Muscle of leg (tissue), 11 donors: ENCODE data around the gene XK. TPM values are rescaled to one million over a fixed set of nuclear protein-coding genes. Genes with fewer than 3 reads are reported as not detected.
A peak's percentile ranks its signal among the peaks of the same experiment; 100 is the strongest.

Experiments
- DNase-seq: peaks from one replicate; pipeline ENCODE4 v3.0.0; 2013
- H3K27ac ChIP-seq: one replicate; pipeline ENCODE4 v1.5.1; 2013; ENCODE audit warnings: mild to moderate bottlenecking, low read length, control low read depth
- H3K27me3 ChIP-seq: one replicate; pipeline ENCODE4 v1.6.1; 2013; ENCODE audit warnings: low read length; ENCODE audit not compliant: control insufficient read depth, insufficient read depth
- H3K36me3 ChIP-seq: one replicate; pipeline ENCODE4 v1.6.1; 2013; ENCODE audit warnings: low read length; ENCODE audit not compliant: control insufficient read depth, insufficient read depth
- H3K4me1 ChIP-seq: one replicate; pipeline ENCODE4 v1.6.1; 2013; ENCODE audit warnings: low read length; ENCODE audit not compliant: control insufficient read depth, insufficient read depth
- H3K4me3 ChIP-seq: one replicate; pipeline ENCODE4 v1.5.1; 2013; ENCODE audit warnings: low read length, control low read depth
- H3K9me3 ChIP-seq: replicated peaks from 2 replicates; pipeline ENCODE4 v1.6.1; 2013; ENCODE audit warnings: low read depth, low read length; ENCODE audit not compliant: control insufficient read depth
- WGBS: methylation state at CpG from one replicate; pipeline ENCODE4 v1.1.5; 2013; ENCODE audit warnings: missing lambda C conversion rate; ENCODE audit not compliant: insufficient coverage; 5-methylcytosine and 5-hydroxymethylcytosine counted together
- polyA plus RNA-seq, 8 donors: library from polyadenylated mRNA; unstranded; fragments of 120-200 nt; gene quantifications; one replicate each; pipeline versions ENCODE4 v1.2.1 to v1.2.3, GENCODE V29; 2013; ENCODE audit warnings: inconsistent platforms in 1 of 8, low replicate concordance in 1 of 8; ENCODE audit not compliant: insufficient read length in 8 of 8, insufficient read depth in 1 of 8
- total RNA-seq: library from RNA; stranded (reverse); fragments of 120-200 nt; gene quantifications from one replicate; pipeline ENCODE4 v1.2.4, GENCODE V29; 2013

The XK gene
- total and polyA plus RNA-seq, 9 donors, result 3.7 to 7.3 (median 5.1) TPM

DNA sequence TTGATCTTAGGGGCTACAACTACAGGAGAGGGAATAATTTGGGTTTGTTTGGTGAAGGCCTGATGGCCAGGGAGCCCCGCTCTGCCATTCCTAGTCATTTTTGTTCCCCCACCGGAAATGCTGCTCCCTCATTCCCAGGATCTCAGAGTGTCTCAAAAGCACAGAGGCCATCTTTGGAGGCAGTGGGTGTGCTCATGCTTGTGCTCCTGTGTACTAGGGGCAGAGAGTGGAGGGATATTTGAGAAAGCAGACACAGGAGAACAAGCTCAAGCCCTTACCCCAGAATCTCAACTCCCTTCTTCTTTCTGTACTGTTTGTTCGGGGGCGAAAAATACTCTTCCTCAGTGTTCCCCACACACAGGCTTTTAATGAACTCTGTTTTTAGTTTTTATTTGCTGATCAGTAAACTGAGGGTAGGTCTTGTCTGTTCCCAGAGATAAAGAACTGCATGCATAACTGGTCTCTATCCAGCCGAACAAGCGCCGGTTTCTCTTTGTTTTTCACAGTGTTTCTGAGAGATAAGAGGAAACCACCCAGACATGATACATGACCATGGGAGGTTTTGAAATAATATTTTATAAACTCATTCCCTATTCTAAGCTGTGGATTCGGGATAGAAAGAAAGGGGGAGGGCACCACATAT lies 32.9 kb upstream of the XK start:
- Histone ChIP-seq H3K27ac (no peak overlapping the region), H3K27me3 (no peaks in the 10 kb centered on the region), H3K4me3 (no peak overlapping the region), H3K4me1 (no peaks in the 10 kb centered on the region), H3K9me3 (no peaks in the 10 kb centered on the region), H3K36me3 (no peaks in the 10 kb centered on the region)
- no CpG with 5 or more reads among the region's 8 CpGs for WGBS
- no peak for DNase-seq

DNA sequence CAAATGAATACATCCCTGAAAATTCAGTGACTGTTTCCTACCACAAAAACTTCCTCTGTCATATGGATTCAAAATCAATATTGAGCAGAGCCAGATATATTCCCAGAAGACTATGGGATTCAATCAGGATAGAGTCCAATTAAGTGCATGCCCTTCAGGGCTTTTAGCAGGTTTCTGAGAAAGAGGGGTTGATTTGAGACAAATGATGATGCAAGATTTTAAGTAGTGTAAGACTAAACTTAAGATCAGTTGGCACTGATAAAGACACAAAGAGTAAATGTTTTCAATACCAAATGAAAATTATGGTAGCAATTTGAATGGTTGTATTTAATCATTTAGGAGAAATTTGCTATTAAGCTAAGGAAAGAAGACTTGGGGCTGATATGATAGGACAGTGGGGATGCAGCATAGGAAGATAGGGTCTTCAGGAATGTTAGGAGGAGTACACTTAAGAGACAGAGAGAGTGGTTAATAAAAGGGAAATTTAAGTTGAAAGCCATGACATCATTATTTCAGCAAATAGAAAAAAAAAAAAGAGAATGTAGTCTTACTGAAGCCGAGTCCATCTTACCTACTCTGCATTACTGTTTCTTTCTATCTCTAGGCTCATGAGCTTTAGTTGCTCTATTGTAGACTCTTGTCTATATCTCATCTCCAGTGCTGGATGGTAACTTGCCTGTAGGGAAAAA lies 32.0 kb upstream of the XK start:
- no peak overlapping the region for H3K27ac ChIP-seq
- H3K4me1 ChIP-seq, result no peaks in the 10 kb centered on the region
- H3K27me3 ChIP-seq, result no peaks in the 10 kb centered on the region
- no CpG with 5 or more reads among the region's 1 CpG for WGBS
- DNase-seq, result no peak
- no peak overlapping the region for H3K4me3 ChIP-seq
- no peaks in the 10 kb centered on the region for H3K36me3 ChIP-seq
- no peaks in the 10 kb centered on the region for H3K9me3 ChIP-seq

DNA sequence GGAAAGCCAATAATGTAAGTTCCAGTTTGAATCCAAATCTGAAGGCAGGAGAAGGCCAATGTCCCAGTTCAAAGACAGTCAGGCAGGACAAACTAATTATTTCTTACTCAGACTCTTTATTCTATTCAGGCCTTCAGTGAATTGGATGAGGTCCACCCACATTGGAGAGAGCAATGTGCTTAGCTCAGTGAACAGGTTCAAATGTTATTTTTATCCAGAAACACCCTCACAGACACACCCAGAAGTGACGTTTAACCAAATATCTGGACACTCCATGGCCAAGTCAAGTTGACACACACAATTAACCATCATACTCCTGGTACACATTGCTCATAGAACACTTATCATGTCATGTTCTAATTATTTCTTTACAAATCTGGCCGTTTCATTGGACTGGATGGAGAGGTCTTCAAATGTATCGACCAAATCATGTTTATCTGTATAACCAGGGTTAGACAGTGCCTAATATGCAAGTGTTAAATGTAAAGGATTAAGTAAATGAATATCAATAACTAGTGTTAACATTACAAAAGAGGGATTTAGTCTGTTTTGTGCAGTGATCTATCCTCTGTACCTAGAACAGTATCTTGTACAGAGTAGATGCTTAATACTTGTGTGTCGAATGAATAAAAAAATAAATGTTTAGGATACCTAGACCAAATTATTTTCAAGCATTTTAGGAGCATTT lies 27.1 kb upstream of the XK start:
- H3K4me3 ChIP-seq, result no peak overlapping the region
- 71% methylated on average over 1 of the region's 4 CpGs for WGBS
- H3K27ac ChIP-seq, result no peak overlapping the region
- no peaks in the 10 kb centered on the region for H3K9me3 ChIP-seq
- peaks cover 3% of the 10 kb centered on the region for H3K27me3 ChIP-seq
- peak; percentile 1 for DNase-seq
- no peaks in the 10 kb centered on the region for H3K36me3 ChIP-seq
- no peaks in the 10 kb centered on the region for H3K4me1 ChIP-seq

DNA sequence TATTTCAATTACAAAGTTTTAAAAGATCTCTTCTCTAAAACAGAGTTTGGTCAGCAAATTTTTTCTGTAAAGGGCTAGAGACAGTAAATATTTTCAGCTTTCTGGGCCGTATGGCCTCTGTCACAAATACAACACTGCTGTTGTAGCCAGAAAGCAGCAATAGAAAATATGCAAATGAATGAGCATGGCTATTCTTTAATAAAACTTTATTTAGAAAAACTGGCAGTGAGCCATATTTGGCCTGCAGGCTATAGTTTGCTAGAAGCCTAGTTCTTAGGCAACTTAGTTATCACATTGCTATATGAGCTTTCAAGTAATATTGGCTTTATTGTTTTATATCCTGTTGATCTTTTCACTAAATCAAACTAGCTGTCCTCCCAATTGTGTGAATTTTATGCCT lies 26.5 kb upstream of the XK start:
- peaks cover 3% of the 10 kb centered on the region for H3K27me3 ChIP-seq
- H3K4me3 ChIP-seq, result no peak overlapping the region
- H3K4me1 ChIP-seq, result no peaks in the 10 kb centered on the region
- H3K36me3 ChIP-seq, result no peaks in the 10 kb centered on the region
- no peak overlapping the region for H3K27ac ChIP-seq
- no CpG with 5 or more reads among the region's 1 CpG for WGBS
- H3K9me3 ChIP-seq, result no peaks in the 10 kb centered on the region
- no peak for DNase-seq

DNA sequence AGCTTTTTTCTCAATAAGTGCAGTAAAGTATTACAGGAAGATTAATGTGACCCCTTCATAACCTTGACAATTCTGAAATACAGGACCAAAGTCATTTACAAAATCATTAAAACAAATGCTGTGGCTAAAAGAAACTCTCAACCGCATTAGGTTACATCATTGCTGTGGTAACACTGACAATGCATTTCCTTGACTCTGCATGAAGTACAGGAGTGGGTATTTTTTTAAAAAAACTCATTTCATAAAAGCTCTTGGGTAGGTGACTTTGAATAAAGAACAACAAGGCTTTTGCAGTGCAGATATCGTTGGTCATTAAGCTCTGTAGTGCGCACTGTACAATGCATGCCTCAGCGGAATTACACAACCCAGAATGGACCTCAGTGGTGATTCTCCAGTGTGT lies 23.4 kb upstream of the XK start:
- Histone ChIP-seq H3K9me3 (no peaks in the 10 kb centered on the region), H3K27me3 (peaks cover 3% of the 10 kb centered on the region), H3K4me3 (no peak overlapping the region), H3K4me1 (no peaks in the 10 kb centered on the region), H3K36me3 (no peaks in the 10 kb centered on the region), H3K27ac (no peak overlapping the region)
- no peak for DNase-seq
- WGBS, result no CpG with 5 or more reads among the region's 4 CpGs

DNA sequence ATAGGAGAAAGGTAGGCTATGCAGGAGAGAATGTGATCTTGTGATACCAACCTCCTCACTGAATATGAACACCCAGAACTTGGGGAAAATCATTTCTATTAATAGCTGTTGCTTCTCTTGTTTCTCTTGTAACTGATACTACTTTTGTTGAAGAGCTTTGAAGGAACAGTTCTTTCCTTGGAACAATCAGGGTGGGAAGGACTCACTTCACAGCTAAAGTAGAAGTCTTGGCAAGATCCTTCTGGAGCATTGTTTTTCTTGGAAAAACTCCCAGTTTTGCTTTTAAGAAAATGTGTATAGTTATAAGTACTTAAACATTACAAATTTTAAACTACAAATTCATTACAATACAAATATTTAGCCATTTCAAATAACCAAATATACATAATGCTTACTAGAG lies 19.1 kb upstream of the XK start:
- H3K9me3 ChIP-seq, result no peaks in the 10 kb centered on the region
- H3K36me3 ChIP-seq, result no peaks in the 10 kb centered on the region
- H3K4me3 ChIP-seq, result no peak overlapping the region
- DNase-seq, result peak; percentile 58
- no peaks in the 10 kb centered on the region for H3K4me1 ChIP-seq
- peaks cover 3% of the 10 kb centered on the region for H3K27me3 ChIP-seq
- H3K27ac ChIP-seq, result no peak overlapping the region

DNA sequence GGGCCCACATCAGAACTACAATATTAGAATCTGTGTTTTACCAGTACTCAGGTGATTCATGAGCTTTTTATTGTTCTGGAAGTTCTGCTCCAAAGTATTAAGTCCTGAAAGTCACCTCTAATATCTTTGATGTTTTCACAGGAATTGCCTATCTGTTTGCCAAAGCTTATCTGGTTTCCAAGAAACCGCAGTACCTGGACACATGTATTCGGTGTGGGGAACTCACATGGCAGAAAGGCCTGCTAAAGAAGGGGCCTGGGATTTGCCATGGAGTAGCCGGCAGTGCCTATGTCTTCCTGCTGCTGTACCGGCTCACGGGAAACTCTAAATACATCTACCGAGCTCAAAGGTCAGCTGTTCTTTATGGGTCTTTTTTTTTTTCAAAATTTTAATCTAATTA lies 18.4 kb upstream of the XK start:
- 70% methylated on average over 2 of the region's 6 CpGs for WGBS
- Histone ChIP-seq H3K36me3 (no peaks in the 10 kb centered on the region), H3K27me3 (peaks cover 3% of the 10 kb centered on the region), H3K9me3 (no peaks in the 10 kb centered on the region), H3K4me3 (no peak overlapping the region), H3K27ac (no peak overlapping the region), H3K4me1 (no peaks in the 10 kb centered on the region)
- DNase-seq, result no peak

DNA sequence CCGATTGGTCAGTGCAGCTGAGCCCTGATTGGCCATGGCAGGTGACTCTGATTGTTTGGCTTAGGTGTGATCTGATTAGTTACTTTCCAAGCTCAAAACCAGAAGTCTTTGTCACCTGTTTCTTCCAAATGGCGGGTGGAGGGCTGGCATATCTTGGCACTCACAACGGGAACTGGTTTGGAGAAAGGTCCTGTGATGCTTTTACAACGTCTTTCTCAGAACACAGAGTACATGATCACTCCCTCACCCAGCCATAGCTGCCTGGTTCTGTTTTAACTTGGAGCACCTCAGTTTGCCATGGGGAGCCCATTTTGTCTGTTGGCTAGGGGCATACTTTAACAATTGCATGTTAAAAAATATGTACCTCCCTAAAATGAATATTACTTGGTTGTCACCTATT lies 13.0 kb upstream of the XK start:
- Histone ChIP-seq H3K27me3 (peaks cover 10% of the 10 kb centered on the region), H3K36me3 (no peaks in the 10 kb centered on the region), H3K4me1 (no peaks in the 10 kb centered on the region), H3K27ac (no peak overlapping the region), H3K9me3 (no peaks in the 10 kb centered on the region), H3K4me3 (no peak overlapping the region)
- WGBS, result no CpG with 5 or more reads among the region's 4 CpGs
- DNase-seq, result no peak

DNA sequence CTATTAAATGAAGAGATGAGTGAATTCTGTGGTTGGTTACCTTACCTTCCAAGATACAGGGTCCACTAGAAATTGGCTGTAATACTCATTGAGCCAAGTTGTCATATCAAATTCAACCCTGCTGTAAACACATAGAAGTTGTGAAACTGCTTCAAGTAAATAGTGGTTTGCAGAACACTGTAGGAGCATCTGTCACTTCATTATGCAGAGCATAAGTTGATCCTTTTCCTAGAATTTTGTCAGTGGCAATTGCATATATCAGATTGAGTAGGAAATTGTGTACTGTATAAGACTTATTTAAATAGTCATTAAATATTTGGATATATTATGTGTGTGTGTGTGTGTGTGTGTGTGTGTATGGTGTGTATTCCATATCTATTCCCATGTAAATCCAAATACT lies 8.8 kb upstream of the XK start:
- Histone ChIP-seq H3K27ac (no peak overlapping the region), H3K36me3 (no peaks in the 10 kb centered on the region), H3K4me3 (no peak overlapping the region), H3K27me3 (peaks cover 7% of the 10 kb centered on the region), H3K4me1 (no peaks in the 10 kb centered on the region), H3K9me3 (no peaks in the 10 kb centered on the region)
- DNase-seq, result no peak

DNA sequence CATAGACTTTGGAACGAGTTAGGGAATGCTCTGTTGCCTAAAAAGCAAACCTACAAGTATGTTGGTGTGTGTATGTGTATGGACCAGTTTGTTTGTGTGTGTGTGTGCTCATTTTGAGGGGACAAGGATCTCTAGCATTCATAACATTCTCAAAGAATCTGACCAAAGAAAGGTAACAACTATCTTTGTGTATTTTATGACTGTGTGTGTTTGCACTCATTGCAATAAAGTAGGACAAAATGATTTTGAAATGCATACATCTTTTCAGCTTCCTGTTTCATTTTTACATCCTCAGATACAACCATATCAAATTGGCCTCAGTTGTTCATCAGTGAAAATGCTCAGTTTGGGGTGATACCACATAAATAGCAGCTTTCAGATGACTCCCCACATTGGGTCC lies 8.3 kb upstream of the XK start:
- DNase-seq, result no peak
- H3K36me3 ChIP-seq, result no peaks in the 10 kb centered on the region
- H3K27ac ChIP-seq, result no peak overlapping the region
- H3K4me3 ChIP-seq, result no peak overlapping the region
- H3K27me3 ChIP-seq, result peaks cover 7% of the 10 kb centered on the region
- no CpG with 5 or more reads among the region's 1 CpG for whole genome bisulfite sequencing
- H3K4me1 ChIP-seq, result no peaks in the 10 kb centered on the region
- no peaks in the 10 kb centered on the region for H3K9me3 ChIP-seq
